AG09309 (cell line): ENCODE results near the gene PSD4.

Experiments used
- DNase-seq: peaks from one replicate; pipeline ENCODE4 v3.0.0-alpha.2; 2010; ENCODE audit warnings: low read depth
- H3K4me3 ChIP-seq: 2 replicates; pipeline ENCODE4 v1.5.1; 2011; ENCODE audit warnings: mild to moderate bottlenecking, low read depth, low read length, moderate library complexity; ENCODE audit not compliant: control insufficient read depth
- TF ChIP-seq, protein P1 (sequence below): IDR thresholded peaks from 2 replicates; pipeline ENCODE4 v1.5.1; 2011; ENCODE audit warnings: mild to moderate bottlenecking, low read depth, low read length, inconsistent platforms; ENCODE audit not compliant: insufficient read depth, control insufficient read depth; ENCODE audit errors: missing control alignments

The PSD4 gene

GRCh38 chr2:113167962-113168340, 5.8 kb upstream of the PSD4 start:
- no peak overlapping the region for H3K4me3 ChIP-seq
- DNase-seq: no peak
- TF ChIP-seq, protein P1, sequence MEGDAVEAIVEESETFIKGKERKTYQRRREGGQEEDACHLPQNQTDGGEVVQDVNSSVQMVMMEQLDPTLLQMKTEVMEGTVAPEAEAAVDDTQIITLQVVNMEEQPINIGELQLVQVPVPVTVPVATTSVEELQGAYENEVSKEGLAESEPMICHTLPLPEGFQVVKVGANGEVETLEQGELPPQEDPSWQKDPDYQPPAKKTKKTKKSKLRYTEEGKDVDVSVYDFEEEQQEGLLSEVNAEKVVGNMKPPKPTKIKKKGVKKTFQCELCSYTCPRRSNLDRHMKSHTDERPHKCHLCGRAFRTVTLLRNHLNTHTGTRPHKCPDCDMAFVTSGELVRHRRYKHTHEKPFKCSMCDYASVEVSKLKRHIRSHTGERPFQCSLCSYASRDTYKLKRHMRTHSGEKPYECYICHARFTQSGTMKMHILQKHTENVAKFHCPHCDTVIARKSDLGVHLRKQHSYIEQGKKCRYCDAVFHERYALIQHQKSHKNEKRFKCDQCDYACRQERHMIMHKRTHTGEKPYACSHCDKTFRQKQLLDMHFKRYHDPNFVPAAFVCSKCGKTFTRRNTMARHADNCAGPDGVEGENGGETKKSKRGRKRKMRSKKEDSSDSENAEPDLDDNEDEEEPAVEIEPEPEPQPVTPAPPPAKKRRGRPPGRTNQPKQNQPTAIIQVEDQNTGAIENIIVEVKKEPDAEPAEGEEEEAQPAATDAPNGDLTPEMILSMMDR: no peak

DNA sequence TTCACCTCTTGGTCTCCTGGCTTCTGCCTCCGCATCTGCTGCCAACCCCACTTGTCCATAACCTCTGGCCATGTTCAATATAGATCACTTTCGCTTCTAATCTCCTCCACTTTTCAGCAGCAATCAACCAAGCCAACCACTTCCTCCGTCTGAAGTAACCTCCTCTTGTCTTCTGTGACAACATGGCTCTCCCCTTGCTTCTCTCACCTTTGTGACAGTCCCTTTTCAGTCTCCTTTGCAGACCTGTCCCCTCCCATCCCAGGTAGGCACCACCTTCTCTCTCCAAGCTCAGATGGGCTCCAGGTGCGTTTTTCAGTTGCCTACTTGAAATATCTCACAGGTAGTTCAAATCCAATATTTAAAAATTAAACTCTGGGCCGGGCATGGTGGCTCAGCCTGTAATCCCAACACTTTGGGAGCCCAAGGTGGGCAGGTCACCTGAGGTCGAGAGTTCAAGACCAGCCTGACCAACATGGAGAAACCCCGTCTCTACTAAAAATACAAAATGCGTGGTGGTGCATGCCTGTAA, 4.7 kb upstream of the PSD4 start:
- DNase-seq: no peak
- TF ChIP-seq, protein P1: no peak
- no peak overlapping the region for H3K4me3 ChIP-seq

GRCh38 chr2:113169586-113169985, 4.2 kb upstream of the PSD4 start:
- TF ChIP-seq, protein P1: no peak
- no peak overlapping the region for H3K4me3 ChIP-seq
- DNase-seq: no peak

DNA sequence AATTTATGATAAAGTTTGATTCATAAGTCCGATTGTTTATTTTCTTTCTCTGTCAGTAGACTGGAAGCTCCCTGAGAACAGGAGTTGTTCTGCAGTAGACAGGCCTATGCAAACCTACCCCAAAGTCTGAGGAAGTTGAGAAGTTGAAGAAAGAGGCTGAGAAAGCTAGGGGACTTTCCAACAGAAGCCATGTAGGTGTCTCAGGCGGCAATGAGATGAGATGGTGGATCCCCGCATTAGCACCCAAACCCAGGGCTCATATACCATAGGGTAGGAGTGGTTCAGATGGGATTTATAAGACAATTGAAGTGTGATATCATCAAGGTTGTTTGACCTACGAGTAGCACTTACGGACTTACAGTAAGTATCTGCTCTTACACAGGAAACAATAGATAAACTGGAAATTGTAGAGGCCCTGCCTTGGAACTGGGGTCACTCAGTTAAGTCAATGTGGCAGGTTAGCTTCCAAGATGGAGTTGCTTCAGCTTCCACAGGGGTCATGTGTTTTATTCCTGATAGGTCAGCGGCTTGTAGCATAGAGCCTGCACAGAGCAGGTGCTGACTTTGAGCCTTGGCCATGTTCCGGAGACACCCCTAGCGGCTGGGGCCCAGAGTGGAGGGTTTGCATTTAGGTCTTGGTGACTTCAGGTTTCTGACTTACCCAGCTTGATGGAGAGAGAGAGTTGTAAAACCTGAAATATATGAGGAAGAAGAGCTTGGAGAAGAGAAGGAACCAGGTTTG, 2.3 kb upstream of the PSD4 start:
- DNase-seq: no peak

DNA sequence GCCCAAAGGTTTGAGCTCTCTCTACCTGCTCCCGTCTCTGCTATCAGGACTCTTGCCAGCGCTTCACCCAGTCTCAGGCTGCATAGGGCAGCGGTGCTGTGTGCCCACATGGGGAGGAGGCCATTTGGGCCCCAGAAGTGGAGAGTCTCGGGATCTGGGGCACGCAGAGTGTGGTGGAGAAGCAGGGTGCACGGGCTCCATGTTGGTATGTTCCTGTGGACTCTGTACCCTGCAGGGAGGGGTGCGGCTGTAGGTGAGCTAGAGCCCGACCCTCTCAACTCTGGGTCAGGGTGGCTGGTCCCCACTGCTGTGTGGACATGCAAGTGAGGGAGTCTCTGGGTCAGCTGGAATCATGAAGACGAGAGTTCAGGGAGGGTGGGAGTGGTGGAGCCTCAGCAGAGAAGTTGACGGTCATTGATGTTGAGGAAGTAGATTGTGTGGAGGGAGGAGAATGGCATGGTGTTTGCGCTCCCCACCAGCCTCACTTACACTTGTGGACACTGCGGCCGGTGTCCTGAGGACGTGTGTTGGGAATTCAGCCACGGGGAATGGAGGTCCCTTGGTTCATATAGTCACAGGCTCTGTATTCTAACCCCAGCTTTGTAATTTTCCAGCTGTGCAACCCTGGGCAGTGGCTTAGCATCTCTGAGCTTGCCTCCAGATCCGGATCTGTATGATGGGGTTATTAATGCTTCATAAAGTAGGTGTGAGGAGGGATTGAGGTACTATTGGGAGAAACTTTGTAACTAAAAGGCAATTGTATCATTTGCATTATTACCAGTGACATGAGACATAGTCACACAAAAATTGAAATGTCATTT, 840 bp upstream of the PSD4 start:
- TF ChIP-seq, protein P1: no peak
- no peak overlapping the region for H3K4me3 ChIP-seq

More for the DNA sequence above, 2.3 kb upstream of the PSD4 start:
- TF ChIP-seq, protein P1: no peak
- no peak overlapping the region for H3K4me3 ChIP-seq

DNA sequence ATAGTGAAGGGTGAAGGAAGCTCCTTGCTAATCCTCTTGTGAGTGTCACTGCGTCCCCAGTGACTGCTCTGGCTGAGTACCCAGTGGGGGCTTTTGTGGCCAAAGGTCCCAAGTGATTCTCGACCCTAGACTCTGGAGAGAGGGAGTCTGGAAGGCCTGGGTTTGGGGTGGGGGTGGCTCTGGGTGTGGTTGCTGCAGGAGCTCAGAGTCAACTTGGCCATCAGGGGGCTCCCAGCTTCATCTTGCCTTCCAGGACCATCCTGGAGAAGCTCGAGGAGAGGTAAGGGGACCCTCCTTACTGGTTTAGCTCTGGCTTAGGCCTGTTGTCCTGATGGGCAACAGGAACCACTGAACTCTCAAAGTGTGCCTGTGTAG, 592 bp downstream of the PSD4 start:
- DNase-seq: no peak
- TF ChIP-seq, protein P1: no peak
- no peak overlapping the region for H3K4me3 ChIP-seq

More for the DNA sequence above, 840 bp upstream of the PSD4 start:
- no peak for DNase-seq
